GOT3 (cell line): ENCODE data around the gene GRAMD1C.

Source experiments
- DNase-seq: peaks from one replicate; lab custom pipeline; 2025; ENCODE audit warnings: mixed read lengths; lab: John Stamatoyannopoulos, UW

Gene GRAMD1C

GRCh38 chr3:113952921-113953320 is 114.3 kb downstream of the GRAMD1C start:
- no peak for DNase-seq

GRCh38 chr3:113953677-113954076 is 115.1 kb downstream of the GRAMD1C start:
- DNase-seq: no peak

GRCh38 chr3:113954091-113954685 is 115.6 kb downstream of the GRAMD1C start:
- DNase-seq: no peak

GRCh38 chr3:113963879-113964278 is 125.3 kb downstream of the GRAMD1C start:
- no peak for DNase-seq

GRCh38 chr3:113966172-113966571 is 127.6 kb downstream of the GRAMD1C start:
- no peak for DNase-seq

GRCh38 chr3:113968986-113969385 is 130.4 kb downstream of the GRAMD1C start:
- no peak for DNase-seq

- DNase-seq: no peak
Measured at GRCh38 chr3:113977822-113978221, 139.2 kb downstream of the GRAMD1C start.

- no peak for DNase-seq
Measured at GRCh38 chr3:113979916-113980315, 141.3 kb downstream of the GRAMD1C start.

GRCh38 chr3:113981803-113982202 is 143.2 kb downstream of the GRAMD1C start:
- DNase-seq: no peak

GRCh38 chr3:113983544-113983943 is 145.0 kb downstream of the GRAMD1C start:
- DNase-seq: no peak

- no peak for DNase-seq
Measured at GRCh38 chr3:113985541-113985940, 147.0 kb downstream of the GRAMD1C start.
